ENCODE data around the gene PRAF2. TPM values are rescaled to one million over a fixed set of nuclear protein-coding genes. Genes with fewer than 3 reads are reported as not detected.

Gene PRAF2
- total and polyA plus RNA-seq, 9 donors, result 4.2 to 29.8 (median 22.3) TPM

DNA sequence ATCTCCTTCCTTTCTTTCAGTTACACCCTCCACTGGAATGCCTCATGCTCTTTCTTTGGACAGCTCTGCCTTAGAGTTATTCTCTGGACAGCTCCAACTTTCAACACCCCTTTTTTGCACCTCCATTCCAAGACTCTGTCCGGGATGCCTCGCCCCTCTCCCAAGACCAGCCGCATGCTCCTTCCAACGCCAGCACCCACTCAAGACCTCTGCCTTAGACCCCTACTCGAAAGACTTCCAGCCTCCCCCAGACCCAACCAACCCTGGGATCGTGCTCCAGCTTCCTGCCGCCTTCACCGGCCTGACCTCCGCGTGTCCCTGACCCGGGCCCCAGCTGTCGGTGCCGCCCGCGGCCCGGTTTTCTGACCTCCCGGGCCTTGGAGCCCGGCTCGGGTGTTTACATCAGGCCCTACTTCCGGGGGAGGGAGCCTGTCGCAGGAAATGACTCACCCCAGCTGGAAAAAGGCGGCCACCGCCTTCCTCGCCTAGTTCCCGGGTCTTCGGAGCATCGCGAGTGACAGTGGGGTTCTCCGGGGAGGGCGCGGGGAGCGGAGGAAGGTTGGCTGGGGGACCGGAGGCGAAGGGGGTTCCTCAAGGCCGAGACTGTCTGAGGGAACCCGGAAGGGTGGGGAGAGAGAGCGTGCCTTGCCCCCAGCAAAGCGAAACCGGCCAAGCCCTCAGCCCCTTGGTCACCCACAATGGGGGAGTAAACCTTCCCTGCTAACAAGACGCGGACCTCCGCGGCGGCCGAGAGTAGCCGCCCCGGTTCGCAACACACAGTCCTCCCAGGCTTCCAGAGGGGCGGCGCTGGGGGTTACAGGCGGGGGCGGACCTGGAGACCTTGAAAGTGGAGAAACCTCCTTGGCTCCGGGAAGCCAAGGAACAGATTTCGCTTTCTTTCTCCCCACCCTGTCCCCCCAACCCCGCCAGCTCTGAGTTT, 6.0 kb upstream of the PRAF2 start, which contains the start of gene WDR45:
WDR45 (minus strand) TSS at position 399 of the 940 bp plus-strand sequence. CDS start 1,792 bp downstream, outside the sequence.
- H3K36me3 ChIP-seq (ENCODE audit: control insufficient read depth, insufficient read depth, low read length), result peaks cover 20% of the 10 kb centered on the region
- no peaks in the 10 kb centered on the region for H3K9me3 ChIP-seq (replicated peaks; ENCODE audit: control insufficient read depth, low read depth, low read length)
- WGBS (ENCODE audit: insufficient coverage), result 33% methylated on average over 37 of the region's 55 CpGs
- peak within 1 kb of the TSS; percentile 62 for H3K4me3 ChIP-seq (ENCODE audit: low read length)
- peak; percentile 88 for DNase-seq
- H3K27me3 ChIP-seq (ENCODE audit: control insufficient read depth, insufficient read depth, low read length), result no peaks in the 10 kb centered on the region
- peaks cover 9% of the 10 kb centered on the region for H3K4me1 ChIP-seq (ENCODE audit: control insufficient read depth, insufficient read depth, low read length)
- H3K27ac ChIP-seq (ENCODE audit: low read length), result peak within 1 kb of the TSS; percentile 97

DNA sequence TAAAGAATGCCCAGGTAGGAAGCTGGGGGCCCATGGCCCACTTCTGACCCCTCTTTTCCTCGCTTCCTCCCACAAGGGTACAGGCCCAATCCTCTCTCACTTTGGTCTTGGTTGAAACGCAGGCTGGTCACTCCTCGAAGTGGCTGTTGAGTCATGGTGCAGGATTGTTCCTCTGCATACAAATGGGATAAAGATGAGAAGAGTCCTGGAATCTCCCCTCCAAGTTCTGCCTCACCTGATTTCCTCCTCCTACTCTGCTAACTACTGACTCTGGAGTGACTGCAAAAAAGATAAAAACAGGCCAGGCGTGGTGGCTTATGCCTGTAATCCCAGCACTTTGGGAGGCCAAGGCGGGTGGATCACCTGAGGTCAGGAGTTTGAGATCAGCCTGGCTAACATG, 4.1 kb upstream of the PRAF2 start:
- WGBS (ENCODE audit: insufficient coverage), result 60% methylated on average over 1 of the region's 5 CpGs
- Histone ChIP-seq H3K4me3 (ENCODE audit: low read length) (no peak overlapping the region), H3K4me1 (ENCODE audit: control insufficient read depth, insufficient read depth, low read length) (peaks cover 21% of the 10 kb centered on the region), H3K9me3 (replicated peaks; ENCODE audit: control insufficient read depth, low read depth, low read length) (no peaks in the 10 kb centered on the region), H3K27me3 (ENCODE audit: control insufficient read depth, insufficient read depth, low read length) (no peaks in the 10 kb centered on the region), H3K27ac (ENCODE audit: low read length) (no peak overlapping the region), H3K36me3 (ENCODE audit: control insufficient read depth, insufficient read depth, low read length) (peaks cover 20% of the 10 kb centered on the region)
- DNase-seq, result no peak

DNA sequence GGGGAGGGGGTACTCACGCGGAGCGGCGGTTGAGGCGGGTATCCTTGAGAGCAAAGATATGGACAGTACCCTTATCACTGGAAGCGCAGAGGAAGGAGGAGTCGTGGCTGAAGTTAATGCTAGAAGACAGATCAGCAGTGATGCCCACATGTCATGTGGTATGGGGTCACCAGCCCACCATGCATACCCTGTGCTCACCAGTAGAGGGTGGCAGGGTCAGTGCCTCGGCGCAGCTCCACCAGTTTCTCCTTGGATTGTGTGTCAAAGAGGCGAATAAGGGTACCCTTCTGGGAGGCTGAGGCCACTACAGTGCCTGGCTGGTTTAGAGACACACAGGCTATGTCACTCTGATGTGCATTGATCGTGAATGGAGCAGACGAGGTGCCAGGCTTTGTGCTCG, 1.5 kb upstream of the PRAF2 start:
- Histone ChIP-seq H3K4me1 (ENCODE audit: control insufficient read depth, insufficient read depth, low read length) (peaks cover 33% of the 10 kb centered on the region), H3K9me3 (replicated peaks; ENCODE audit: control insufficient read depth, low read depth, low read length) (no peaks in the 10 kb centered on the region), H3K27me3 (ENCODE audit: control insufficient read depth, insufficient read depth, low read length) (no peaks in the 10 kb centered on the region), H3K27ac (ENCODE audit: low read length) (no peak overlapping the region), H3K4me3 (ENCODE audit: low read length) (no peak overlapping the region), H3K36me3 (ENCODE audit: control insufficient read depth, insufficient read depth, low read length) (peaks cover 20% of the 10 kb centered on the region)
- no peak for DNase-seq
- 92% methylated on average over 13 of the region's 13 CpGs for WGBS (ENCODE audit: insufficient coverage)

DNA sequence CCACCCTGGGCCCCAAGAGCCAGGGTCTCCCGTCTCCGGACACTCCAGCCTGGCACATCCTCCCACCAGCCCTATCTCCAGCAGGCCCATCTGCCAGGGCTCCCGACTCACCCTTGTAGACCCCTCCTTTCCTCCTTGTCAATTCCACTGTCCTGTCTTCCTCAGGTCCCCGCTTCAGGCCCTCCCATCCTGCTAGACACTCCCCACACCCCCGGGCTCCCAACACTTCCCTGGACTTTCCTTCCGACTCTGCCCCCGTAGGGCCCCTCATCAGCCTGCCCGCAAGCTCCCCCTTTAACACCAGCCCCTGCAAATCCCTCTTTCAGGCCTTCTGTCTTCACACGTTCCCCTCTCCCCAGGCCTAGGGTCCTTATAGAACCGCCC, 1.1 kb downstream of the PRAF2 start:
- no peak for DNase-seq
- Histone ChIP-seq H3K27me3 (ENCODE audit: control insufficient read depth, insufficient read depth, low read length) (no peaks in the 10 kb centered on the region), H3K9me3 (replicated peaks; ENCODE audit: control insufficient read depth, low read depth, low read length) (no peaks in the 10 kb centered on the region), H3K4me3 (ENCODE audit: low read length) (peak overlapping the region; percentile 60), H3K36me3 (ENCODE audit: control insufficient read depth, insufficient read depth, low read length) (peaks cover 18% of the 10 kb centered on the region), H3K4me1 (ENCODE audit: control insufficient read depth, insufficient read depth, low read length) (peaks cover 23% of the 10 kb centered on the region), H3K27ac (ENCODE audit: low read length) (peak overlapping the region; percentile 40)
- 35% methylated on average over 10 of the region's 10 CpGs for WGBS (ENCODE audit: insufficient coverage)

- no peaks in the 10 kb centered on the region for H3K9me3 ChIP-seq (replicated peaks; ENCODE audit: control insufficient read depth, low read depth, low read length)
- peaks cover 23% of the 10 kb centered on the region for H3K4me1 ChIP-seq (ENCODE audit: control insufficient read depth, insufficient read depth, low read length)
- 44% methylated on average over 57 of the region's 63 CpGs for WGBS (ENCODE audit: insufficient coverage)
- no peaks in the 10 kb centered on the region for H3K27me3 ChIP-seq (ENCODE audit: control insufficient read depth, insufficient read depth, low read length)
- H3K27ac ChIP-seq (ENCODE audit: low read length), result peak overlapping the region; percentile 67
- peaks cover 16% of the 10 kb centered on the region for H3K36me3 ChIP-seq (ENCODE audit: control insufficient read depth, insufficient read depth, low read length)
- peak; percentile 88 for DNase-seq
- H3K4me3 ChIP-seq (ENCODE audit: low read length), result peak overlapping the region; percentile 60
Measured at GRCh38 chrX:49071877-49072711, 1.7 kb downstream of the PRAF2 start.

- Histone ChIP-seq H3K9me3 (replicated peaks; ENCODE audit: control insufficient read depth, low read depth, low read length) (no peaks in the 10 kb centered on the region), H3K36me3 (ENCODE audit: control insufficient read depth, insufficient read depth, low read length) (peaks cover 10% of the 10 kb centered on the region), H3K27me3 (ENCODE audit: control insufficient read depth, insufficient read depth, low read length) (no peaks in the 10 kb centered on the region), H3K4me3 (ENCODE audit: low read length) (no peak overlapping the region), H3K4me1 (ENCODE audit: control insufficient read depth, insufficient read depth, low read length) (peaks cover 23% of the 10 kb centered on the region), H3K27ac (ENCODE audit: low read length) (no peak overlapping the region)
- DNase-seq, result no peak
- 77% methylated on average over 2 of the region's 4 CpGs for WGBS (ENCODE audit: insufficient coverage)
Measured at GRCh38 chrX:49070988-49071387, 2.8 kb downstream of the PRAF2 start.

DNA sequence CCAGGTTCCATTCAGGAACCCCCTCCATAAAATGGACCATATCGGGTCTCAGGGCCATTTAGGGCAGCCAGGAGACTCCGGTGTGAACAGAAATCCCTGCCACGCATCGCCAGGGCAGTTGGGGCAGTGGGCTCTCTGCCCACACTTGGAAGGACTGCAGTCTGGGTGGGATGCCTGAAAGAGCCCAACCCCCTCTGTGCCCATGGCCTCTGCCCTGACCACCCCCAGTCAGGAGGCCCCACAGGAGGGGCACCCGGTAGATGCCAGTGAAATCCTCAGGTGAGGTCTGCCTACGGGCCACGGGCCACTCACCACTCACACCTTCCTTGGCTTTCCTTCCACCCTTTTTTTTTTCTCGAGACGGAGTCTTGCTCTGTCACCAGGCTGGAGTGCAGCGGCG, 4.8 kb downstream of the PRAF2 start:
- Histone ChIP-seq H3K9me3 (replicated peaks; ENCODE audit: control insufficient read depth, low read depth, low read length) (no peaks in the 10 kb centered on the region), H3K4me1 (ENCODE audit: control insufficient read depth, insufficient read depth, low read length) (peaks cover 17% of the 10 kb centered on the region), H3K36me3 (ENCODE audit: control insufficient read depth, insufficient read depth, low read length) (peaks cover 9% of the 10 kb centered on the region), H3K27ac (ENCODE audit: low read length) (no peak overlapping the region), H3K4me3 (ENCODE audit: low read length) (no peak overlapping the region), H3K27me3 (ENCODE audit: control insufficient read depth, insufficient read depth, low read length) (no peaks in the 10 kb centered on the region)
- 82% methylated on average over 7 of the region's 11 CpGs for WGBS (ENCODE audit: insufficient coverage)
- DNase-seq, result peak; percentile 2

- no peaks in the 10 kb centered on the region for H3K9me3 ChIP-seq (replicated peaks; ENCODE audit: control insufficient read depth, low read depth, low read length)
- WGBS (ENCODE audit: insufficient coverage), result 76% methylated on average over 34 of the region's 41 CpGs
- H3K36me3 ChIP-seq (ENCODE audit: control insufficient read depth, insufficient read depth, low read length), result peaks cover 9% of the 10 kb centered on the region
- peaks cover 7% of the 10 kb centered on the region for H3K4me1 ChIP-seq (ENCODE audit: control insufficient read depth, insufficient read depth, low read length)
- H3K4me3 ChIP-seq (ENCODE audit: low read length), result no peak overlapping the region
- DNase-seq, result peak; percentile 1
- H3K27me3 ChIP-seq (ENCODE audit: control insufficient read depth, insufficient read depth, low read length), result no peaks in the 10 kb centered on the region
- H3K27ac ChIP-seq (ENCODE audit: low read length), result no peak overlapping the region
Measured at GRCh38 chrX:49067285-49068120, 6.3 kb downstream of the PRAF2 start.

DNA sequence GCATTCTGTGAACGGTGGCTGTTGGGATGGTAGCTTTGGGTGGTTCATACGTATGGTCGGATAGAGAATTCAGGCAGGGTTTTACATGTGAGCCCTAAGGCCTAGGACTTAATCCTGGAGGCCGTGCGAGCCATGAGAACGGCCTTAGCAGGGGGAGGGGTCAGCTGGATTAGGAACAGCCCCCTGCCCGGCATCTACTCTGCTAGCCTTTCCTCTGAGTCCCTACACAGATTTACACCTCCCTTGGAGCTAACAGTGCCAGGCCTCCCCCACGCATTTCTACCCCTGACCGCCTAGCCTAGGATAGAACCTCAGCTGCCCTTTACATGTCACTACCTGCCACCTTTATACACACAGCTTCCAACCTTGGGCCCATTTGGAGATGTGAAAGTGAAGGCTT, 7.1 kb downstream of the PRAF2 start:
- no peak overlapping the region for H3K4me3 ChIP-seq (ENCODE audit: low read length)
- H3K27ac ChIP-seq (ENCODE audit: low read length), result no peak overlapping the region
- H3K4me1 ChIP-seq (ENCODE audit: control insufficient read depth, insufficient read depth, low read length), result peaks cover 1% of the 10 kb centered on the region
- H3K36me3 ChIP-seq (ENCODE audit: control insufficient read depth, insufficient read depth, low read length), result peaks cover 9% of the 10 kb centered on the region
- DNase-seq, result peak; percentile 0
- WGBS (ENCODE audit: insufficient coverage), result no CpG with 5 or more reads among the region's 9 CpGs
- H3K27me3 ChIP-seq (ENCODE audit: control insufficient read depth, insufficient read depth, low read length), result no peaks in the 10 kb centered on the region
- no peaks in the 10 kb centered on the region for H3K9me3 ChIP-seq (replicated peaks; ENCODE audit: control insufficient read depth, low read depth, low read length)

Measured in muscle of leg (tissue), 11 donors.